Stimulated activated naive CD8-positive, alpha-beta T cell treated with anti-CD3 and anti-CD28 coated beads, Interleukin-15, Interleukin-2, amounts not matched to agents 100 ng/mL and 50 ng/mL, for 24 hours (primary cell): ENCODE results near the gene DLX2.
"Not testable (repeated sequence)": the region's sequence is repeated elsewhere in the genome, so short reads cannot be mapped to it uniquely, and the experiment has no call there.

Experiments
- H3K27ac Mint-ChIP-seq: one replicate; pipeline ENCODE4 v1.8.0; 2021; ENCODE audit warnings: mild to moderate bottlenecking, mixed read lengths
- H3K27me3 Mint-ChIP-seq: one replicate; pipeline ENCODE4 v1.8.0; 2021; ENCODE audit warnings: mixed read lengths
- H3K36me3 Mint-ChIP-seq: one replicate; pipeline ENCODE4 v1.8.0; 2021; ENCODE audit warnings: low read depth, mixed read lengths
- H3K4me1 Mint-ChIP-seq: one replicate; pipeline ENCODE4 v1.8.0; 2021; ENCODE audit warnings: low read depth, mixed read lengths
- H3K4me3 Mint-ChIP-seq: one replicate; pipeline ENCODE4 v1.8.0; 2021; ENCODE audit warnings: mild to moderate bottlenecking, mixed read lengths
- H3K9me3 Mint-ChIP-seq: one replicate; pipeline ENCODE4 v1.8.0; 2021; ENCODE audit warnings: mixed read lengths

The DLX2 gene

GRCh38 chr2:172114176-172114575, 11.5 kb upstream of the DLX2 start:
- peaks cover 44% of the 10 kb centered on the region for H3K27me3 Mint-ChIP-seq
- not testable (repeated sequence) for H3K9me3 Mint-ChIP-seq, H3K36me3 Mint-ChIP-seq, H3K27ac Mint-ChIP-seq, H3K4me1 Mint-ChIP-seq, H3K4me3 Mint-ChIP-seq

GRCh38 chr2:172113617-172114016, 10.9 kb upstream of the DLX2 start:
- H3K9me3 Mint-ChIP-seq = no peaks in the 10 kb centered on the region
- H3K4me3 Mint-ChIP-seq = no peak overlapping the region
- no peaks in the 10 kb centered on the region for H3K36me3 Mint-ChIP-seq
- peaks cover 42% of the 10 kb centered on the region for H3K27me3 Mint-ChIP-seq
- H3K27ac Mint-ChIP-seq = no peak overlapping the region
- H3K4me1 Mint-ChIP-seq = peaks cover 2% of the 10 kb centered on the region

- no peak overlapping the region for H3K27ac Mint-ChIP-seq
- H3K4me1 Mint-ChIP-seq = peaks cover 20% of the 10 kb centered on the region
- H3K4me3 Mint-ChIP-seq = no peak overlapping the region
- H3K27me3 Mint-ChIP-seq = peaks cover 62% of the 10 kb centered on the region
- H3K36me3 Mint-ChIP-seq = no peaks in the 10 kb centered on the region
- no peaks in the 10 kb centered on the region for H3K9me3 Mint-ChIP-seq
These were observed 7.5 kb upstream of the DLX2 start for GRCh38 chr2:172109988-172110811.

GRCh38 chr2:172109256-172109987, 6.7 kb upstream of the DLX2 start:
- H3K9me3 Mint-ChIP-seq = no peaks in the 10 kb centered on the region
- H3K27ac Mint-ChIP-seq = no peak overlapping the region
- H3K4me3 Mint-ChIP-seq = no peak overlapping the region
- peaks cover 64% of the 10 kb centered on the region for H3K27me3 Mint-ChIP-seq
- peaks cover 20% of the 10 kb centered on the region for H3K4me1 Mint-ChIP-seq
- no peaks in the 10 kb centered on the region for H3K36me3 Mint-ChIP-seq

GRCh38 chr2:172108587-172108930, 5.9 kb upstream of the DLX2 start:
- no peak overlapping the region for H3K27ac Mint-ChIP-seq
- H3K36me3 Mint-ChIP-seq = no peaks in the 10 kb centered on the region
- no peaks in the 10 kb centered on the region for H3K9me3 Mint-ChIP-seq
- H3K4me3 Mint-ChIP-seq = no peak overlapping the region
- peaks cover 69% of the 10 kb centered on the region for H3K27me3 Mint-ChIP-seq
- peaks cover 28% of the 10 kb centered on the region for H3K4me1 Mint-ChIP-seq

- no peak overlapping the region for H3K27ac Mint-ChIP-seq
- peaks cover 72% of the 10 kb centered on the region for H3K27me3 Mint-ChIP-seq
These were observed 5.2 kb upstream of the DLX2 start for GRCh38 chr2:172107690-172108586.

GRCh38 chr2:172106108-172106961, 3.6 kb upstream of the DLX2 start:
- Mint-ChIP-seq H3K9me3 (no peaks in the 10 kb centered on the region), H3K4me3 (peak overlapping the region; percentile 69), H3K27ac (no peak overlapping the region)

More at GRCh38 chr2:172107690-172108586, 5.2 kb upstream of the DLX2 start:
- Mint-ChIP-seq H3K4me3 (no peak overlapping the region), H3K9me3 (no peaks in the 10 kb centered on the region), H3K4me1 (peaks cover 34% of the 10 kb centered on the region), H3K36me3 (no peaks in the 10 kb centered on the region)

GRCh38 chr2:172105471-172106107, 2.9 kb upstream of the DLX2 start:
- Mint-ChIP-seq H3K4me3 (peak overlapping the region; percentile 17), H3K4me1 (peaks cover 50% of the 10 kb centered on the region), H3K9me3 (no peaks in the 10 kb centered on the region), H3K36me3 (no peaks in the 10 kb centered on the region), H3K27me3 (peaks cover 82% of the 10 kb centered on the region), H3K27ac (no peak overlapping the region)

More at GRCh38 chr2:172106108-172106961, 3.6 kb upstream of the DLX2 start:
- Mint-ChIP-seq H3K27me3 (peaks cover 78% of the 10 kb centered on the region), H3K36me3 (no peaks in the 10 kb centered on the region), H3K4me1 (peaks cover 44% of the 10 kb centered on the region)

GRCh38 chr2:172103471-172104272, 972 bp upstream of the DLX2 start:
- Mint-ChIP-seq H3K9me3 (no peaks in the 10 kb centered on the region), H3K4me3 (peak overlapping the region; percentile 76), H3K4me1 (peaks cover 63% of the 10 kb centered on the region), H3K27ac (peak overlapping the region; percentile 55), H3K36me3 (peaks cover 1% of the 10 kb centered on the region), H3K27me3 (peaks cover 72% of the 10 kb centered on the region)

GRCh38 chr2:172101821-172102390, 794 bp downstream of the DLX2 start:
- Mint-ChIP-seq H3K27me3 (peaks cover 68% of the 10 kb centered on the region), H3K27ac (peak overlapping the region; percentile 36), H3K9me3 (no peaks in the 10 kb centered on the region), H3K4me3 (peak overlapping the region; percentile 76), H3K4me1 (peaks cover 66% of the 10 kb centered on the region), H3K36me3 (peaks cover 5% of the 10 kb centered on the region)

- Mint-ChIP-seq H3K4me3 (peak overlapping the region; percentile 76), H3K27ac (peak overlapping the region; percentile 58), H3K27me3 (peaks cover 68% of the 10 kb centered on the region), H3K4me1 (peaks cover 73% of the 10 kb centered on the region), H3K9me3 (no peaks in the 10 kb centered on the region), H3K36me3 (peaks cover 5% of the 10 kb centered on the region)
These were observed 1.5 kb downstream of the DLX2 start for GRCh38 chr2:172100935-172101820.
